Liver (tissue), 9 donors: ENCODE results near the gene DTD1. TPM values are rescaled to one million over a fixed set of nuclear protein-coding genes. Genes with fewer than 3 reads are reported as not detected.
"Not testable (repeated sequence)": the region's sequence is repeated elsewhere in the genome, so short reads cannot be mapped to it uniquely, and the experiment has no call there.

Experiments used
- DNase-seq: peaks from one replicate; pipeline ENCODE4 v3.0.0-alpha.2; 2017; ENCODE audit warnings: low spot score
- H3K27ac ChIP-seq, 2 donors: one replicate each; pipeline ENCODE4 v1.7.0; 2013; ENCODE audit warnings: inconsistent platforms in 2 of 2, low read length in 2 of 2, control low read depth in 1 of 2, low read depth in 1 of 2, mild to moderate bottlenecking in 1 of 2
- H3K27me3 ChIP-seq, 4 donors: one replicate each; pipeline versions ENCODE4 v1.6.1 to v1.7.0; 2013; ENCODE audit warnings: low read length in 3 of 4, inconsistent platforms in 1 of 4, mild to moderate bottlenecking in 1 of 4, moderate library complexity in 1 of 4; ENCODE audit not compliant: control insufficient read depth in 4 of 4, insufficient read depth in 4 of 4
- H3K36me3 ChIP-seq, 4 donors: one replicate each; pipeline versions ENCODE4 v1.6.1 to v1.7.0; 2013; ENCODE audit warnings: low read length in 3 of 4, mild to moderate bottlenecking in 3 of 4, low read depth in 1 of 4, moderate library complexity in 1 of 4; ENCODE audit not compliant: control insufficient read depth in 4 of 4, insufficient read depth in 3 of 4
- H3K4me1 ChIP-seq, 4 donors: one replicate each; pipeline versions ENCODE4 v1.6.1 to v1.7.0; 2013; ENCODE audit warnings: low read length in 3 of 4, mild to moderate bottlenecking in 3 of 4, moderate library complexity in 1 of 4; ENCODE audit not compliant: control insufficient read depth in 4 of 4, insufficient read depth in 4 of 4
- H3K4me3 ChIP-seq, 3 donors: one replicate each; pipeline versions ENCODE4 v1.6.1 to v1.7.0; 2013; ENCODE audit warnings: low read length in 3 of 3, control low read depth in 1 of 3, low read depth in 1 of 3, mild to moderate bottlenecking in 1 of 3
- H3K9ac ChIP-seq, 2 donors: one replicate each; pipeline ENCODE4 v1.7.0; 2013; ENCODE audit warnings: low read length in 2 of 2, mild to moderate bottlenecking in 2 of 2, moderate library complexity in 2 of 2, control low read depth in 1 of 2, low read depth in 1 of 2
- H3K9me3 ChIP-seq, 4 donors: one replicate each; pipeline versions ENCODE4 v1.6.1 to v1.7.0; 2013; ENCODE audit warnings: low read length in 3 of 4; ENCODE audit not compliant: control insufficient read depth in 4 of 4
- EGR1 ChIP-seq, 2 donors: IDR thresholded peaks; 2 replicates each; pipeline ENCODE4 v1.6.1; 2016 to 2018; ENCODE audit warnings: antibody characterized with exemption in 2 of 2, low read depth in 2 of 2
- FOXA1 ChIP-seq: IDR thresholded peaks from 2 replicates; pipeline ENCODE4 v1.6.1; 2016; ENCODE audit warnings: antibody characterized with exemption
- FOXA2 ChIP-seq: IDR thresholded peaks from 2 replicates; pipeline ENCODE4 v1.6.1; 2016; ENCODE audit warnings: antibody characterized with exemption
- HNF4A ChIP-seq, 2 donors: conservative IDR thresholded peaks; 2 replicates each; pipeline ENCODE4 v1.6.1; 2016; ENCODE audit warnings: antibody characterized with exemption in 2 of 2, mild to moderate bottlenecking in 2 of 2
- HNF4G ChIP-seq: IDR thresholded peaks from 2 replicates; pipeline ENCODE4 v1.6.1; 2016; ENCODE audit warnings: antibody characterized with exemption
- JUND ChIP-seq, 2 donors: IDR thresholded peaks; 2 replicates each; pipeline ENCODE4 v1.6.1; 2016; ENCODE audit warnings: antibody characterized with exemption in 2 of 2
- MAX ChIP-seq: IDR thresholded peaks from 2 replicates; pipeline ENCODE4 v1.6.1; 2016; ENCODE audit warnings: antibody characterized with exemption
- RAD21 ChIP-seq, 2 donors: IDR thresholded peaks; 2 replicates each; pipeline ENCODE4 v1.6.1; 2016; ENCODE audit warnings: antibody characterized with exemption in 2 of 2, mild to moderate bottlenecking in 2 of 2
- REST ChIP-seq: IDR thresholded peaks from 2 replicates; pipeline ENCODE4 v1.6.1; 2016; ENCODE audit warnings: antibody characterized with exemption, mild to moderate bottlenecking
- TAF1 ChIP-seq: conservative IDR thresholded peaks from 2 replicates; pipeline ENCODE4 v1.6.1; 2016; ENCODE audit warnings: antibody characterized with exemption, mild to moderate bottlenecking
- YY1 ChIP-seq: IDR thresholded peaks from 2 replicates; pipeline ENCODE4 v1.6.1; 2016; ENCODE audit warnings: antibody characterized with exemption, mild to moderate bottlenecking
- WGBS: extraction: QIAGEN DNeasy Blood & Tissue Kit; methylation state at CpG from one replicate; pipeline ENCODE4 v1.1.7; 2013; 5-methylcytosine and 5-hydroxymethylcytosine counted together
- polyA plus RNA-seq, 2 donors: library from polyadenylated mRNA; stranded (reverse) in 1 of 2; unstranded in 1 of 2; fragments of 200-250 nt in 1 of 2; fragments of >200 nt in 1 of 2; fragmentation: Nextera tagmentation in 1 of 2; extraction: Ambion mirVana in 1 of 2; gene quantifications; one replicate each; pipeline versions ENCODE4 v1.2.1 to v1.2.3, GENCODE V29; 2013 to 2015
- total RNA-seq, 2 donors: library from RNA; depleted of rRNA; stranded (reverse); fragments of >200 nt; gene quantifications; one replicate each; pipeline ENCODE4 v1.2.3, GENCODE V29; 2014
- TF ChIP-seq, protein P1 (sequence below): fragments of 150-350 bp; IDR thresholded peaks from 2 replicates; pipeline ENCODE4 v1.5.1; 2017; ENCODE audit warnings: improper control_type of control experiment, low read depth, low read length; ENCODE audit not compliant: missing input control
- donor health status: healthy.
- donor health status: healthy.
- donor health status: healthy.
- donor health status: healthy.
- donor health status: healthy.

DTD1 gene
- total and polyA plus RNA-seq, 4 donors: 7.8 to 11.3 (median 10.1) TPM

DNA sequence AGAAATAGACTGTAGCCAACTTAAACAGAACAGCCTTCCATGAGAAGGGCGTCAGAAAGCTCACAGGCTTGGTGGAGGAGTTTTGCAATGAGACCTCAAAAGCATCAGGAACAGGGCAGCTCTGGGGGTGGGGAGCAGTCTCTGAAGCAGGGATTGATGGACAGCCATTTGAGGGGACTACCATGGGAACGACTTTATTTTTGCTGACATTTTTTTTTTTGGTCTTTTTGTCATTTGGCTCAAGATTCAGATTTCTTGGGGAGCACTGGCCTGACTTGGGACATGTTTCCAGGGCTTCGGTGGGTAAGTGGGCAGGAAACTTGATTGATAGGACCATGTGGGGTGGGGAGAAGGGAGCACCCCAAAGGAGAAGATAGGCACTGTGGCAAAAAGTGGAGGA is 193.7 kb downstream of the DTD1 start:
- Histone ChIP-seq H3K4me1 (no peaks in the 10 kb centered on the region), H3K9ac (no peak overlapping the region), H3K9me3 (peaks cover 0 to 3% (median 0%) of the 10 kb centered on the region in 4 donors), H3K27me3 (peaks cover 0 to 2% (median 0%) of the 10 kb centered on the region in 4 donors), H3K36me3 (no peaks in the 10 kb centered on the region), H3K27ac (no peak overlapping the region), H3K4me3 (no peak overlapping the region)
- TF ChIP-seq MAX (no peak), HNF4A (conservative IDR thresholded peaks at IDR 0.05) (no peak), HNF4G (no peak)
- TF ChIP-seq, protein P1, sequence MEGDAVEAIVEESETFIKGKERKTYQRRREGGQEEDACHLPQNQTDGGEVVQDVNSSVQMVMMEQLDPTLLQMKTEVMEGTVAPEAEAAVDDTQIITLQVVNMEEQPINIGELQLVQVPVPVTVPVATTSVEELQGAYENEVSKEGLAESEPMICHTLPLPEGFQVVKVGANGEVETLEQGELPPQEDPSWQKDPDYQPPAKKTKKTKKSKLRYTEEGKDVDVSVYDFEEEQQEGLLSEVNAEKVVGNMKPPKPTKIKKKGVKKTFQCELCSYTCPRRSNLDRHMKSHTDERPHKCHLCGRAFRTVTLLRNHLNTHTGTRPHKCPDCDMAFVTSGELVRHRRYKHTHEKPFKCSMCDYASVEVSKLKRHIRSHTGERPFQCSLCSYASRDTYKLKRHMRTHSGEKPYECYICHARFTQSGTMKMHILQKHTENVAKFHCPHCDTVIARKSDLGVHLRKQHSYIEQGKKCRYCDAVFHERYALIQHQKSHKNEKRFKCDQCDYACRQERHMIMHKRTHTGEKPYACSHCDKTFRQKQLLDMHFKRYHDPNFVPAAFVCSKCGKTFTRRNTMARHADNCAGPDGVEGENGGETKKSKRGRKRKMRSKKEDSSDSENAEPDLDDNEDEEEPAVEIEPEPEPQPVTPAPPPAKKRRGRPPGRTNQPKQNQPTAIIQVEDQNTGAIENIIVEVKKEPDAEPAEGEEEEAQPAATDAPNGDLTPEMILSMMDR: no peak
- DNase-seq: no peak
- WGBS: 70% methylated on average over 3 of the region's 3 CpGs

- WGBS: 79% methylated on average over 5 of the region's 5 CpGs
- no peak for TF ChIP-seq FOXA2
- TF ChIP-seq TAF1: no peak
- no peak for TF ChIP-seq HNF4G
- no peak for TF ChIP-seq YY1
- peaks cover 0 to 2% (median 0%) of the 10 kb centered on the region in 4 donors for H3K27me3 ChIP-seq
- H3K27ac ChIP-seq: no peak overlapping the region
- H3K9me3 ChIP-seq: peaks cover 0 to 3% (median 0%) of the 10 kb centered on the region in 4 donors
- H3K36me3 ChIP-seq: no peaks in the 10 kb centered on the region
- H3K4me3 ChIP-seq: no peak overlapping the region
- no peaks in the 10 kb centered on the region for H3K4me1 ChIP-seq
- no peak for DNase-seq
- no peak overlapping the region for H3K9ac ChIP-seq
These were observed 195.6 kb downstream of the DTD1 start for GRCh38 chr20:18783385-18783959.

GRCh38 chr20:18787046-18787445 is 199.2 kb downstream of the DTD1 start:
- DNase-seq, H3K9ac ChIP-seq, H3K9me3 ChIP-seq, H3K4me3 ChIP-seq, H3K27me3 ChIP-seq, H3K27ac ChIP-seq, H3K4me1 ChIP-seq, H3K36me3 ChIP-seq: not testable (repeated sequence)
- WGBS: 65% methylated on average over 2 of the region's 2 CpGs

DNA sequence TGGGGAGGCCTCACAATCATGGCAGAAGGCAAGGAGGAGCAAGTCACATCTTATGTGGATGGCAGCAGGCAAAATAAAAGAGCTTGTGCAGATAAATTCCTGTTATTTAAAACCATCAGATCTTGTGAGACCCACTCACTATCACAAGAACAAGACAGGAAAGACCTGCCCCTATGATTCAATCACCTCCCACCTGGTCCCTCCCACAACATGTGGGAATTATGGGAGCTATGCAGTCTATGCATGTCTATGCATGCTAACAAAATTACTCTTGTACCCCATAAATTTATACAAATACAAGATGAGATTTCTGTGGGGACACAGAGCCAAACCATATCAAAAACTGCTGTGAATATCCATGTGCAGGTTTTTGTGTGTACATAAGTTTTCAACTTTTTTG is 200.2 kb downstream of the DTD1 start:
- Histone ChIP-seq H3K9ac (no peak overlapping the region), H3K36me3 (no peaks in the 10 kb centered on the region), H3K4me1 (no peaks in the 10 kb centered on the region), H3K27me3 (peaks cover 0 to 2% (median 0%) of the 10 kb centered on the region in 4 donors), H3K4me3 (no peak overlapping the region), H3K27ac (no peak overlapping the region), H3K9me3 (peaks cover 0 to 3% (median 0%) of the 10 kb centered on the region in 4 donors)
- no peak for DNase-seq
- TF ChIP-seq EGR1 (IDR thresholded peaks at IDR 0.05; ENCODE audit: low read depth in 2 of 2): no peak
- no peak for TF ChIP-seq FOXA1
- TF ChIP-seq FOXA2: no peak
- no peak for TF ChIP-seq RAD21 (IDR thresholded peaks at IDR 0.05)
- TF ChIP-seq REST: no peak
- TF ChIP-seq JUND (IDR thresholded peaks at IDR 0.05): no peak
- no peak for TF ChIP-seq HNF4G
- no peak for TF ChIP-seq TAF1
